A673 (cell line): ENCODE data around the gene COL4A2.

Source experiments
- EZH2 ChIP-seq: fragments of 200-600 bp; sonication (generic); IDR thresholded peaks from 2 replicates; pipeline ENCODE4 v1.6.1; 2017; ENCODE audit warnings: borderline replicate concordance, low read depth, mild to moderate bottlenecking, mixed read lengths, antibody characterized with exemption, low read length; ENCODE audit not compliant: poor library complexity, severe bottlenecking
- TF ChIP-seq, protein P1 (sequence below): fragments of 300-800, 200-600 bp; sonication (generic); conservative IDR thresholded peaks from 2 replicates; pipeline ENCODE4 v1.5.1; 2017; ENCODE audit warnings: low read depth, mild to moderate bottlenecking, antibody characterized with exemption, low read length, moderate library complexity, mixed read lengths

DNA sequence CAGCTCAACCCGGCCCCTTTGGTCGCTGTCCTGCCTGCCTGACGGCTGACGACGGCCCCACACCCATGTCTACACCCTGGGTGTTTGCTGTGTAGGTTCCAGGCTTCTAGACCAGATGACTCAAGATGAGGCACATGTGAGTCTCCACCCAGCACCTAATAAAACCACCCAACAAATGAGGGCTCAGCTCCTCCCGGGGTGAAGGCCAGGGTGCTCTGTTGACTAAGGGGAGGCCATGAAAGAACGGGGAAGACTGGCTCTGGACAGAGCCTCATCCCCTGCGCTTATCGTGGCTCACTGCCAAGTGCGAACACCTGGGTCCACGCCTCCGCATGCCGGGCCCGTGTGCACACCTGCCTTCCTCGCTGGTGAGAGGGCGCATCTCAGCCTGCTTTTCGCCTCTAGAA is 39.6 kb downstream of the COL4A2 start:
- TF ChIP-seq, protein P1, sequence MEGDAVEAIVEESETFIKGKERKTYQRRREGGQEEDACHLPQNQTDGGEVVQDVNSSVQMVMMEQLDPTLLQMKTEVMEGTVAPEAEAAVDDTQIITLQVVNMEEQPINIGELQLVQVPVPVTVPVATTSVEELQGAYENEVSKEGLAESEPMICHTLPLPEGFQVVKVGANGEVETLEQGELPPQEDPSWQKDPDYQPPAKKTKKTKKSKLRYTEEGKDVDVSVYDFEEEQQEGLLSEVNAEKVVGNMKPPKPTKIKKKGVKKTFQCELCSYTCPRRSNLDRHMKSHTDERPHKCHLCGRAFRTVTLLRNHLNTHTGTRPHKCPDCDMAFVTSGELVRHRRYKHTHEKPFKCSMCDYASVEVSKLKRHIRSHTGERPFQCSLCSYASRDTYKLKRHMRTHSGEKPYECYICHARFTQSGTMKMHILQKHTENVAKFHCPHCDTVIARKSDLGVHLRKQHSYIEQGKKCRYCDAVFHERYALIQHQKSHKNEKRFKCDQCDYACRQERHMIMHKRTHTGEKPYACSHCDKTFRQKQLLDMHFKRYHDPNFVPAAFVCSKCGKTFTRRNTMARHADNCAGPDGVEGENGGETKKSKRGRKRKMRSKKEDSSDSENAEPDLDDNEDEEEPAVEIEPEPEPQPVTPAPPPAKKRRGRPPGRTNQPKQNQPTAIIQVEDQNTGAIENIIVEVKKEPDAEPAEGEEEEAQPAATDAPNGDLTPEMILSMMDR, result no peak
- TF ChIP-seq EZH2, result no peak
